ENCODE data around the gene STK10. TPM values are rescaled to one million over a fixed set of nuclear protein-coding genes. Genes with fewer than 3 reads are reported as not detected.
A peak's percentile ranks its signal among the peaks of the same experiment; 100 is the strongest.

The STK10 gene
- total and polyA plus RNA-seq, 9 of the 15 experiments (the other 6 are each of a cell fraction or from before 2014, with no cell fraction given): 0.30 to 6.7 (median 2.4) TPM

- TF ChIP-seq HDAC3 (IDR thresholded peaks at IDR 0.05; ENCODE audit: borderline replicate concordance, partially characterized antibody) (no peak), ZBTB34 (CRISPR knock-in tag; IDR thresholded peaks at IDR 0.05) (no peak), ELF1 (tag; IDR thresholded peaks at IDR 0.05) (no peak), CHAMP1 (IDR thresholded peaks at IDR 0.05) (no peak), ZNF764 (CRISPR knock-in tag; IDR thresholded peaks at IDR 0.05; ENCODE audit: low read depth) (no peak), PTTG1 (tag; IDR thresholded peaks at IDR 0.05; ENCODE audit: low read depth) (no peak), TEAD4 (IDR thresholded peaks at IDR 0.05; ENCODE audit: low read length) (peak; percentile 76), TEAD4 (CRISPR knock-in tag; IDR thresholded peaks at IDR 0.05; ENCODE audit: borderline replicate concordance) (no peak), NBN (IDR thresholded peaks at IDR 0.05; ENCODE audit: low read depth) (no peak), ZFPM2 (CRISPR knock-in tag; IDR thresholded peaks at IDR 0.05) (no peak), ASH1L (IDR thresholded peaks at IDR 0.05; ENCODE audit: borderline replicate concordance, low read depth, partially characterized antibody) (no peak), KDM4B (IDR thresholded peaks at IDR 0.05; ENCODE audit: borderline replicate concordance in 2 of 2, low read depth in 1 of 2) (no peak), HNRNPK (IDR thresholded peaks at IDR 0.05; ENCODE audit: low read depth, low read length, poor library complexity, severe bottlenecking) (no peak), ZNF316 (IDR thresholded peaks at IDR 0.05) (no peak), TRIM24 (IDR thresholded peaks at IDR 0.05) (no peak), BHLHE40 (IDR thresholded peaks at IDR 0.05; ENCODE audit: low read length) (no peak), XRCC5 (IDR thresholded peaks at IDR 0.05; ENCODE audit: low read depth, low read length) (no peak), GMEB1 (CRISPR knock-in tag; IDR thresholded peaks at IDR 0.05) (no peak), CBX8 (IDR thresholded peaks at IDR 0.05; ENCODE audit: borderline replicate concordance, extremely low read depth, low read depth, low read length, poor library complexity, severe bottlenecking) (no peak), SNIP1 (IDR thresholded peaks at IDR 0.05; ENCODE audit: low read depth) (no peak), KDM5B (IDR thresholded peaks at IDR 0.05; ENCODE audit: insufficient replicate concordance, low read depth, low read length) (no peak), FOXP1 (CRISPR knock-in tag; IDR thresholded peaks at IDR 0.05) (no peak), SMAD3 (CRISPR knock-in tag; conservative IDR thresholded peaks at IDR 0.05) (no peak), CHD4 (IDR thresholded peaks at IDR 0.05; ENCODE audit: insufficient read depth, insufficient replicate concordance, low read depth, low read length, poor library complexity, severe bottlenecking) (no peak)
Observed at GRCh38 chr5:172144291-172144815, 43.7 kb downstream of the STK10 start (continued).
